Activated naive CD4-positive, alpha-beta T cell treated with anti-CD3 and anti-CD28 coated beads for 36 hours (primary cell): Measurements from ENCODE around the gene ABLIM2. TPM values are rescaled to one million over a fixed set of nuclear protein-coding genes. Genes with fewer than 3 reads are reported as not detected.
A peak's percentile ranks its signal among the peaks of the same experiment; 100 is the strongest.
"Not testable (repeated sequence)": the region's sequence is repeated elsewhere in the genome, so short reads cannot be mapped to it uniquely, and the experiment has no call there.

Experiments used
- CTCF ChIA-PET: fragments of 350-600 bp; sonication (Branson Sonifier 250); formaldehyde crosslinking; loops from one replicate; lab custom pipeline; 2021; ENCODE audit warnings: antibody characterized with exemption; lab: Charles Lee
- DNase-seq: peaks from one replicate; pipeline ENCODE4 v3.0.0-alpha.2; 2020
- H3K27ac Mint-ChIP-seq: one replicate; pipeline ENCODE4 v1.8.0; 2021; ENCODE audit warnings: mild to moderate bottlenecking, mixed read lengths
- H3K27me3 Mint-ChIP-seq: one replicate; pipeline ENCODE4 v1.8.0; 2021; ENCODE audit warnings: low read depth, mixed read lengths
- H3K36me3 Mint-ChIP-seq: one replicate; pipeline ENCODE4 v1.8.0; 2021; ENCODE audit warnings: low read depth, mixed read lengths
- H3K4me1 Mint-ChIP-seq: one replicate; pipeline ENCODE4 v1.8.0; 2021; ENCODE audit warnings: low read depth, mixed read lengths
- H3K4me3 Mint-ChIP-seq: one replicate; pipeline ENCODE4 v1.8.0; 2021; ENCODE audit warnings: mild to moderate bottlenecking, moderate library complexity, mixed read lengths
- H3K9me3 Mint-ChIP-seq: one replicate; pipeline ENCODE4 v1.8.0; 2021; ENCODE audit warnings: mixed read lengths
- intact Hi-C: fragments of 100-400 bp; cut with micrococcal nuclease; formaldehyde crosslinking; loops from one replicate; pipeline ENCODE4 v1.15.1; 2023
- total RNA-seq, 2 experiments: library from RNA; stranded (reverse); gene quantifications; one replicate each; pipeline ENCODE4 v1.2.3, GENCODE V29; 2021

The ABLIM2 gene
- total RNA-seq, 2 experiments from 2014 or later: 0.22 to 0.24 TPM

GRCh38 chr4:7937006-7937405, 221.6 kb downstream of the ABLIM2 start:
- H3K27me3 Mint-ChIP-seq: no peaks in the 10 kb centered on the region
- no peak for DNase-seq
- H3K9me3 Mint-ChIP-seq: no peaks in the 10 kb centered on the region
- peaks cover 43% of the 10 kb centered on the region for H3K4me1 Mint-ChIP-seq
- peak overlapping the region; percentile 77 for H3K4me3 Mint-ChIP-seq
- CTCF ChIA-PET: interaction anchor here (1.5 to 4.1 kb wide), 6 partner anchors 21 to 134 kb away, joined by 4 to 22 read pairs (median 12); no protein-coding TSS in a partner anchor
- intact Hi-C loops: no loop called here
- no peak overlapping the region for H3K27ac Mint-ChIP-seq
- peaks cover 3% of the 10 kb centered on the region for H3K36me3 Mint-ChIP-seq

- no peaks in the 10 kb centered on the region for H3K27me3 Mint-ChIP-seq
- peaks cover 52% of the 10 kb centered on the region for H3K4me1 Mint-ChIP-seq
- H3K36me3 Mint-ChIP-seq: peaks cover 5% of the 10 kb centered on the region
- DNase-seq: no peak
- H3K9me3 Mint-ChIP-seq: no peaks in the 10 kb centered on the region
- intact Hi-C loops: no loop called here
- H3K27ac Mint-ChIP-seq: no peak overlapping the region
- peak overlapping the region; percentile 10 for H3K4me3 Mint-ChIP-seq
- CTCF ChIA-PET: interaction anchor here (0.6 to 1.3 kb wide), 3 partner anchors 12 to 130 kb away, joined by 3 to 5 read pairs (median 3); no protein-coding TSS in a partner anchor
These were observed 224.7 kb downstream of the ABLIM2 start for GRCh38 chr4:7933651-7934510.

GRCh38 chr4:7932287-7932686, 226.3 kb downstream of the ABLIM2 start:
- Mint-ChIP-seq H3K27me3 (no peaks in the 10 kb centered on the region), H3K4me1 (peaks cover 45% of the 10 kb centered on the region), H3K9me3 (no peaks in the 10 kb centered on the region), H3K36me3 (peaks cover 5% of the 10 kb centered on the region), H3K4me3 (no peak overlapping the region), H3K27ac (no peak overlapping the region)
- CTCF ChIA-PET: interaction anchor here (1.5 kb wide), 1 partner anchor 130 kb away, joined by 5 read pairs; no protein-coding TSS in a partner anchor
- intact Hi-C loops: no loop called here
- no peak for DNase-seq

GRCh38 chr4:7929118-7929951, 229.3 kb downstream of the ABLIM2 start:
- Mint-ChIP-seq H3K27ac (no peak overlapping the region), H3K27me3 (no peaks in the 10 kb centered on the region), H3K36me3 (peaks cover 7% of the 10 kb centered on the region), H3K9me3 (no peaks in the 10 kb centered on the region), H3K4me1 (peaks cover 33% of the 10 kb centered on the region), H3K4me3 (no peak overlapping the region)
- intact Hi-C loops: loop anchor here (1.0 kb wide), 1 partner anchor 125 kb away; no protein-coding TSS in a partner anchor
- no peak for DNase-seq
- CTCF ChIA-PET: interaction anchor here (1.0 to 1.9 kb wide), 5 partner anchors 9 to 125 kb away, joined by 3 to 8 read pairs (median 4); partner anchors contain the start of gene AFAP1

GRCh38 chr4:7928711-7929110, 229.9 kb downstream of the ABLIM2 start:
- no peak for DNase-seq
- H3K27me3 Mint-ChIP-seq: no peaks in the 10 kb centered on the region
- CTCF ChIA-PET: interaction anchor here (1.0 to 1.9 kb wide), 4 partner anchors 9 to 124 kb away, joined by 3 to 8 read pairs (median 4); partner anchors contain the start of gene AFAP1
- H3K4me1 Mint-ChIP-seq: peaks cover 29% of the 10 kb centered on the region
- H3K36me3 Mint-ChIP-seq: peaks cover 7% of the 10 kb centered on the region
- no peak overlapping the region for H3K4me3 Mint-ChIP-seq
- H3K27ac Mint-ChIP-seq: no peak overlapping the region
- intact Hi-C loops: loop anchor here (1.0 kb wide), 1 partner anchor 124 kb away; no protein-coding TSS in a partner anchor
- H3K9me3 Mint-ChIP-seq: no peaks in the 10 kb centered on the region

- CTCF ChIA-PET: interaction anchor here (1.0 to 1.9 kb wide), 5 partner anchors 9 to 122 kb away, joined by 3 to 7 read pairs (median 3); no protein-coding TSS in a partner anchor
- H3K27ac Mint-ChIP-seq: no peak overlapping the region
These were observed 231.8 kb downstream of the ABLIM2 start for GRCh38 chr4:7926822-7927221.

GRCh38 chr4:7924570-7924969, 234.0 kb downstream of the ABLIM2 start:
- no peak overlapping the region for H3K4me3 Mint-ChIP-seq
- H3K4me1 Mint-ChIP-seq: peaks cover 26% of the 10 kb centered on the region
- H3K36me3 Mint-ChIP-seq: peaks cover 7% of the 10 kb centered on the region
- intact Hi-C loops: no loop called here
- CTCF ChIA-PET: interaction anchor here (1.0 kb wide), 1 partner anchor 63 kb away, joined by 3 read pairs; no protein-coding TSS in a partner anchor
- H3K27ac Mint-ChIP-seq: no peak overlapping the region
- no peak for DNase-seq
- no peaks in the 10 kb centered on the region for H3K27me3 Mint-ChIP-seq
- no peaks in the 10 kb centered on the region for H3K9me3 Mint-ChIP-seq

More at GRCh38 chr4:7926822-7927221, 231.8 kb downstream of the ABLIM2 start:
- Mint-ChIP-seq H3K4me3 (no peak overlapping the region), H3K4me1 (peaks cover 30% of the 10 kb centered on the region), H3K9me3 (no peaks in the 10 kb centered on the region), H3K27me3 (no peaks in the 10 kb centered on the region), H3K36me3 (peaks cover 5% of the 10 kb centered on the region)
- intact Hi-C loops: no loop called here
- no peak for DNase-seq

GRCh38 chr4:7924163-7924562, 234.4 kb downstream of the ABLIM2 start:
- Mint-ChIP-seq H3K4me1 (peaks cover 22% of the 10 kb centered on the region), H3K36me3 (peaks cover 5% of the 10 kb centered on the region), H3K9me3 (no peaks in the 10 kb centered on the region), H3K4me3 (no peak overlapping the region), H3K27ac (no peak overlapping the region), H3K27me3 (no peaks in the 10 kb centered on the region)
- intact Hi-C loops: no loop called here
- CTCF ChIA-PET: no interaction called here
- DNase-seq: no peak

- CTCF ChIA-PET: interaction anchor here (0.8 kb wide), 1 partner anchor 117 kb away, joined by 3 read pairs; no protein-coding TSS in a partner anchor
- no peak for DNase-seq
- H3K27ac Mint-ChIP-seq: no peak overlapping the region
These were observed 236.1 kb downstream of the ABLIM2 start for GRCh38 chr4:7922466-7922865.

GRCh38 chr4:7918981-7919380, 239.6 kb downstream of the ABLIM2 start:
- peaks cover 4% of the 10 kb centered on the region for H3K36me3 Mint-ChIP-seq
- DNase-seq: no peak
- no peak overlapping the region for H3K27ac Mint-ChIP-seq
- H3K27me3 Mint-ChIP-seq: no peaks in the 10 kb centered on the region
- CTCF ChIA-PET: interaction anchor here (0.6 kb wide), 1 partner anchor 44 kb away, joined by 3 read pairs; no protein-coding TSS in a partner anchor
- peaks cover 41% of the 10 kb centered on the region for H3K4me1 Mint-ChIP-seq
- intact Hi-C loops: loop anchor here (5.0 kb wide), 1 partner anchor 42 kb away; no protein-coding TSS in a partner anchor
- no peaks in the 10 kb centered on the region for H3K9me3 Mint-ChIP-seq
- no peak overlapping the region for H3K4me3 Mint-ChIP-seq

More at GRCh38 chr4:7922466-7922865, 236.1 kb downstream of the ABLIM2 start:
- Mint-ChIP-seq H3K27me3 (no peaks in the 10 kb centered on the region), H3K36me3 (peaks cover 5% of the 10 kb centered on the region), H3K4me1 (peaks cover 27% of the 10 kb centered on the region), H3K9me3 (no peaks in the 10 kb centered on the region), H3K4me3 (no peak overlapping the region)
- intact Hi-C loops: no loop called here

GRCh38 chr4:7918187-7918586, 240.4 kb downstream of the ABLIM2 start:
- DNase-seq, CTCF ChIA-PET, H3K36me3 Mint-ChIP-seq, H3K9me3 Mint-ChIP-seq, H3K4me3 Mint-ChIP-seq, H3K27me3 Mint-ChIP-seq, H3K27ac Mint-ChIP-seq: not testable (repeated sequence)
- H3K4me1 Mint-ChIP-seq: peaks cover 38% of the 10 kb centered on the region
- intact Hi-C loops: loop anchor here (5.0 kb wide), 1 partner anchor 41 kb away; no protein-coding TSS in a partner anchor
